ENCODE measurements around the gene PDCD2. TPM values are rescaled to one million over a fixed set of nuclear protein-coding genes. Genes with fewer than 3 reads are reported as not detected.

PDCD2 gene
- total and polyA plus RNA-seq, 2 donors (not counting 1 experiment from before 2014, with no cell fraction given): 39.6 to 56.6 TPM

DNA sequence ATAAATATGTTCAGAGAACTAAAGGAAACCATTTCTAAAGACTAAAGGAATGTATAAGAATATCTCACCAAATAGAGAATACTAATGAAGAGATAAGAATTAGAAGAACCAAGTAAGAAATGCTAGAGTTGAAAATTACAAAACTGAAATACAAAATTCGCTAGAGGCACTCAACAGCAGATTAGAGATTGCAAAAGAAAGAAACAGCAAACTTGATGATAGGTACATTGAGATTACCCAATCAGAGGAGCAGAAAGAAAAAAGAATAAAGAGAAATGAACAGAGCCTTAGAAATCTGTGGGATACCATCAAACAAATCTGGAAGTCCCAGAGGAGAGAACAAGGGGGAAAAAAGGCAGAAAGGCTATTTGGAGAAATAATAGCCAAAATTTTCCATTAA is 6.3 kb upstream of the PDCD2 start:
- TF ChIP-seq, protein P1, sequence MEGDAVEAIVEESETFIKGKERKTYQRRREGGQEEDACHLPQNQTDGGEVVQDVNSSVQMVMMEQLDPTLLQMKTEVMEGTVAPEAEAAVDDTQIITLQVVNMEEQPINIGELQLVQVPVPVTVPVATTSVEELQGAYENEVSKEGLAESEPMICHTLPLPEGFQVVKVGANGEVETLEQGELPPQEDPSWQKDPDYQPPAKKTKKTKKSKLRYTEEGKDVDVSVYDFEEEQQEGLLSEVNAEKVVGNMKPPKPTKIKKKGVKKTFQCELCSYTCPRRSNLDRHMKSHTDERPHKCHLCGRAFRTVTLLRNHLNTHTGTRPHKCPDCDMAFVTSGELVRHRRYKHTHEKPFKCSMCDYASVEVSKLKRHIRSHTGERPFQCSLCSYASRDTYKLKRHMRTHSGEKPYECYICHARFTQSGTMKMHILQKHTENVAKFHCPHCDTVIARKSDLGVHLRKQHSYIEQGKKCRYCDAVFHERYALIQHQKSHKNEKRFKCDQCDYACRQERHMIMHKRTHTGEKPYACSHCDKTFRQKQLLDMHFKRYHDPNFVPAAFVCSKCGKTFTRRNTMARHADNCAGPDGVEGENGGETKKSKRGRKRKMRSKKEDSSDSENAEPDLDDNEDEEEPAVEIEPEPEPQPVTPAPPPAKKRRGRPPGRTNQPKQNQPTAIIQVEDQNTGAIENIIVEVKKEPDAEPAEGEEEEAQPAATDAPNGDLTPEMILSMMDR (conservative IDR thresholded peaks at IDR 0.05 in 1 of 2, IDR thresholded peaks at IDR 0.05 in 1 of 2; ENCODE audit: low read depth in 1 of 2, low read length in 2 of 2): no peak
- no peak for TF ChIP-seq EZH2 (IDR thresholded peaks at IDR 0.05; ENCODE audit: low read length, missing control alignments)
- Histone ChIP-seq H3K27me3 (ENCODE audit: control insufficient read depth, insufficient read depth, low read length) (no peaks in the 10 kb centered on the region), H3K4me2 (ENCODE audit: extremely low read depth, insufficient read depth, low read length) (no peak overlapping the region), H3K9me3 (ENCODE audit: control insufficient read depth, insufficient read depth, low read depth, low read length) (no peaks in the 10 kb centered on the region), H2AFZ (ENCODE audit: low read length) (no peak overlapping the region), H3K79me2 (ENCODE audit: control insufficient read depth, insufficient read depth, low read length) (no peaks in the 10 kb centered on the region), H3K27ac (ENCODE audit: insufficient read depth, low read length) (no peak overlapping the region), H3K4me3 (replicated peaks in 1 of 4; ENCODE audit: control extremely low read depth in 1 of 4, insufficient read depth in 1 of 4, low read depth in 3 of 4, low read length in 4 of 4) (no peak overlapping the region), H3K9ac (ENCODE audit: insufficient read depth, low read length) (no peak overlapping the region), H3K4me1 (ENCODE audit: control insufficient read depth, extremely low read depth, insufficient read depth, low read length) (no peaks in the 10 kb centered on the region), H3K36me3 (ENCODE audit: control insufficient read depth, insufficient read depth, low read length) (no peaks in the 10 kb centered on the region), H4K20me1 (ENCODE audit: control insufficient read depth, extremely low read depth, insufficient read depth, low read length) (no peaks in the 10 kb centered on the region)
- DNase-seq (ENCODE audit: low read depth in 2 of 2): no peak

DNA sequence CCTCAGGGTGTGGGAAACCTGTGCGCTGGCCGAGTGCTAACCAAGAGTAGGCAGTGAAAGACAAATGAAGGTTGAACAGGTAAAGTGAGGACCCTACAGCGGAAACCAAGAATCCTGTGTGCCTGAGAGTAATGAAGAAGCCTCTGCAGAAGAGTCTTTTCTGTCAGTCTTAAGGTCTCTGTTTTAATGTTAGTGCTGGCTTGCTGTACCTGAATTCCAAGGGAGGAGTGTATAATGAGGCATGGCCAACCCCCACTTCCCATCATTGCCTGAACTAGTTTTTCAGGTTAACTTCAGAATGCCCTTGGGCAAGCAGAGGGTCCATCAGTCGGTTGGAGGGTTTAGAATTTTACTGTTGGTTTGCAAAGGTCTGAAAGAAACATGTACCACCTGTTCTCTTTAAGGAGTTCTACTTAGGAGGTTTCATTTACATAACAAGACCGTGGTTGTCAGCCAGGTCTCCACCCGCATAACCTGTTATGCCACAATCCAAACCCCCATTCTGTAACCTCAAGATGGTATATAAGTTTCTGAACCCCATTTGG is 589 bp upstream of the PDCD2 start:
- Histone ChIP-seq H3K4me2 (ENCODE audit: extremely low read depth, insufficient read depth, low read length) (peak overlapping the region; percentile 86), H3K27me3 (ENCODE audit: control insufficient read depth, insufficient read depth, low read length) (no peaks in the 10 kb centered on the region)
- TF ChIP-seq, protein P1 (conservative IDR thresholded peaks at IDR 0.05 in 1 of 2, IDR thresholded peaks at IDR 0.05 in 1 of 2; ENCODE audit: low read depth in 1 of 2, low read length in 2 of 2): no peak
- no peak for TF ChIP-seq EZH2 (IDR thresholded peaks at IDR 0.05; ENCODE audit: low read length, missing control alignments)

DNA sequence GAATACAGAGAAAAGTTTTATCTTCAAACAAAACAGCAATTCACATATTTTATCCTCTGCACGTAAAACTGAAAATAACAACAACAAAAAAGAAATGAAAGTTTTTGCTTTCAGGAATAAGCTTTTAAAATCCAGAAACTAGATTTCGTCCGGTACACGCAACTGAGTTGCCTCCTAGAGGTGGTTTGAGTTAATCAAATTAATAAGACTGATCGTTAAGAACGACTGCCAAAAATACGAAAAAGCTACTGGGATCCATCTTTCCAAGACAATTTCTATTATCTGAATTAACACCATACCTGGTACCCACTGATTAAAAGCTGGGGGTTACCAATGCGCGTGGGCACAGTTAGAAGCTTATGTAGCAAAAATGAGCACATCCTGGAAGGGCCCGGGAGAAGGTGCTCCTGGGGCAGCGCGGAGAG is 669 bp downstream of the PDCD2 start:
- H3K4me3 ChIP-seq (replicated peaks in 1 of 4; ENCODE audit: control extremely low read depth in 1 of 4, insufficient read depth in 1 of 4, low read depth in 3 of 4, low read length in 4 of 4): peak overlapping the region; percentile 90 to 98 (median 94)
- H2AFZ ChIP-seq (ENCODE audit: low read length): peak overlapping the region; percentile 76
- H3K27me3 ChIP-seq (ENCODE audit: control insufficient read depth, insufficient read depth, low read length): no peaks in the 10 kb centered on the region
- H3K9ac ChIP-seq (ENCODE audit: insufficient read depth, low read length): peak overlapping the region; percentile 81
- peaks cover 2% of the 10 kb centered on the region for H3K36me3 ChIP-seq (ENCODE audit: control insufficient read depth, insufficient read depth, low read length)
- H3K4me2 ChIP-seq (ENCODE audit: extremely low read depth, insufficient read depth, low read length): peak overlapping the region; percentile 78
- no peaks in the 10 kb centered on the region for H3K4me1 ChIP-seq (ENCODE audit: control insufficient read depth, extremely low read depth, insufficient read depth, low read length)
- peak in 1 of 2 donors; percentile 4 for DNase-seq (ENCODE audit: low read depth in 2 of 2)
- TF ChIP-seq, protein P1 (conservative IDR thresholded peaks at IDR 0.05 in 1 of 2, IDR thresholded peaks at IDR 0.05 in 1 of 2; ENCODE audit: low read depth in 1 of 2, low read length in 2 of 2): peak in 1 of 2 donors; percentile 12
- no peak for TF ChIP-seq EZH2 (IDR thresholded peaks at IDR 0.05; ENCODE audit: low read length, missing control alignments)
- H3K9me3 ChIP-seq (ENCODE audit: control insufficient read depth, insufficient read depth, low read depth, low read length): no peaks in the 10 kb centered on the region
- peaks cover 18% of the 10 kb centered on the region for H3K79me2 ChIP-seq (ENCODE audit: control insufficient read depth, insufficient read depth, low read length)
- H4K20me1 ChIP-seq (ENCODE audit: control insufficient read depth, extremely low read depth, insufficient read depth, low read length): no peaks in the 10 kb centered on the region
- H3K27ac ChIP-seq (ENCODE audit: insufficient read depth, low read length): peak overlapping the region; percentile 70

More for the DNA sequence above, 589 bp upstream of the PDCD2 start:
- Histone ChIP-seq H3K36me3 (ENCODE audit: control insufficient read depth, insufficient read depth, low read length) (peaks cover 2% of the 10 kb centered on the region), H4K20me1 (ENCODE audit: control insufficient read depth, extremely low read depth, insufficient read depth, low read length) (no peaks in the 10 kb centered on the region), H3K4me1 (ENCODE audit: control insufficient read depth, extremely low read depth, insufficient read depth, low read length) (no peaks in the 10 kb centered on the region), H3K9me3 (ENCODE audit: control insufficient read depth, insufficient read depth, low read depth, low read length) (no peaks in the 10 kb centered on the region), H3K27ac (ENCODE audit: insufficient read depth, low read length) (peak overlapping the region; percentile 70), H3K4me3 (replicated peaks in 1 of 4; ENCODE audit: control extremely low read depth in 1 of 4, insufficient read depth in 1 of 4, low read depth in 3 of 4, low read length in 4 of 4) (peak overlapping the region; percentile 90 to 100 (median 94)), H2AFZ (ENCODE audit: low read length) (peak overlapping the region; percentile 99), H3K9ac (ENCODE audit: insufficient read depth, low read length) (peak overlapping the region; percentile 81), H3K79me2 (ENCODE audit: control insufficient read depth, insufficient read depth, low read length) (peaks cover 18% of the 10 kb centered on the region)
- no peak for DNase-seq (ENCODE audit: low read depth in 2 of 2)

All from fibroblast of lung (primary cell).